Activated T-cell treated with anti-CD3 and anti-CD28 coated beads, Interleukin-2, amount 50 U/mL, for 24 hours (primary cell): ENCODE measurements around the gene XRN2.

Experiments used
- DNase-seq: peaks from one replicate; pipeline ENCODE4 v3.0.0-alpha.2; 2020
- H3K27ac Mint-ChIP-seq: 2 replicates; pipeline ENCODE4 v1.8.0; 2020; ENCODE audit warnings: mild to moderate bottlenecking, mixed read lengths
- H3K27me3 Mint-ChIP-seq: 2 replicates; pipeline ENCODE4 v1.8.0; 2020; ENCODE audit warnings: mixed read lengths
- H3K36me3 Mint-ChIP-seq: 2 replicates; pipeline ENCODE4 v1.8.0; 2020; ENCODE audit warnings: low read depth, mixed read lengths
- H3K4me1 Mint-ChIP-seq: 2 replicates; pipeline ENCODE4 v1.8.0; 2020; ENCODE audit warnings: low read depth, mixed read lengths
- H3K4me3 Mint-ChIP-seq: 2 replicates; pipeline ENCODE4 v1.8.0; 2020; ENCODE audit warnings: mild to moderate bottlenecking, moderate library complexity, mixed read lengths
- H3K9me3 Mint-ChIP-seq: 2 replicates; pipeline ENCODE4 v1.8.0; 2020; ENCODE audit warnings: mixed read lengths

Gene XRN2

GRCh38 chr20:21432911-21433310 lies 129.8 kb downstream of the XRN2 start:
- Mint-ChIP-seq H3K4me3 (no peak overlapping the region), H3K4me1 (no peaks in the 10 kb centered on the region), H3K36me3 (no peaks in the 10 kb centered on the region), H3K9me3 (no peaks in the 10 kb centered on the region), H3K27ac (no peak overlapping the region), H3K27me3 (peaks cover 60% of the 10 kb centered on the region)
- DNase-seq: no peak

GRCh38 chr20:21433329-21433890 lies 130.3 kb downstream of the XRN2 start:
- H3K4me1 Mint-ChIP-seq: no peaks in the 10 kb centered on the region
- H3K27me3 Mint-ChIP-seq: peaks cover 63% of the 10 kb centered on the region
- no peak overlapping the region for H3K4me3 Mint-ChIP-seq
- H3K27ac Mint-ChIP-seq: no peak overlapping the region
- no peak for DNase-seq
- H3K36me3 Mint-ChIP-seq: no peaks in the 10 kb centered on the region
- H3K9me3 Mint-ChIP-seq: no peaks in the 10 kb centered on the region

GRCh38 chr20:21435576-21435975 lies 132.4 kb downstream of the XRN2 start:
- Mint-ChIP-seq H3K4me3 (no peak overlapping the region), H3K4me1 (no peaks in the 10 kb centered on the region), H3K27ac (no peak overlapping the region), H3K36me3 (no peaks in the 10 kb centered on the region), H3K27me3 (peaks cover 55% of the 10 kb centered on the region), H3K9me3 (no peaks in the 10 kb centered on the region)
- no peak for DNase-seq

- no peak overlapping the region for H3K4me3 Mint-ChIP-seq
- no peak overlapping the region for H3K27ac Mint-ChIP-seq
- peaks cover 57% of the 10 kb centered on the region for H3K27me3 Mint-ChIP-seq
- DNase-seq: no peak
- no peaks in the 10 kb centered on the region for H3K36me3 Mint-ChIP-seq
- no peaks in the 10 kb centered on the region for H3K9me3 Mint-ChIP-seq
- H3K4me1 Mint-ChIP-seq: no peaks in the 10 kb centered on the region
Observed at GRCh38 chr20:21436205-21436604, 133.1 kb downstream of the XRN2 start.

- H3K4me1 Mint-ChIP-seq: no peaks in the 10 kb centered on the region
- H3K9me3 Mint-ChIP-seq: no peaks in the 10 kb centered on the region
- H3K27me3 Mint-ChIP-seq: peaks cover 58% of the 10 kb centered on the region
- H3K4me3 Mint-ChIP-seq: no peak overlapping the region
- no peak for DNase-seq
- H3K27ac Mint-ChIP-seq: no peak overlapping the region
- no peaks in the 10 kb centered on the region for H3K36me3 Mint-ChIP-seq
Observed at GRCh38 chr20:21437248-21437647, 134.1 kb downstream of the XRN2 start.

- Mint-ChIP-seq H3K27me3 (peaks cover 55% of the 10 kb centered on the region), H3K4me1 (no peaks in the 10 kb centered on the region), H3K36me3 (no peaks in the 10 kb centered on the region), H3K4me3 (no peak overlapping the region), H3K27ac (no peak overlapping the region), H3K9me3 (no peaks in the 10 kb centered on the region)
- DNase-seq: no peak
Observed at GRCh38 chr20:21437816-21438215, 134.7 kb downstream of the XRN2 start.
